B cell (primary cell): ENCODE data around the gene ZNF681. TPM values are rescaled to one million over a fixed set of nuclear protein-coding genes. Genes with fewer than 3 reads are reported as not detected.

ENCODE experiments used
- ATAC-seq: fragments of 200-7000 bp; cut with Tn5 transposase; one replicate; pipeline ENCODE4 v1.10.0; 2021; ENCODE audit warnings: low read depth, mild to moderate bottlenecking, moderate number of reproducible peaks, moderate library complexity
- CTCF ChIA-PET: fragments of 350-600 bp; sonication (Branson Sonifier 250); formaldehyde crosslinking; loops from one replicate; lab custom pipeline; 2021; ENCODE audit warnings: antibody characterized with exemption, inconsistent platforms; lab: Charles Lee
- POLR2A ChIA-PET: fragments of 350-600 bp; sonication (Branson Sonifier 250); formaldehyde crosslinking; loops from one replicate; lab custom pipeline; 2021; ENCODE audit warnings: antibody characterized with exemption; lab: Charles Lee
- DNase-seq: peaks from one replicate; pipeline ENCODE4 v3.0.0; 2013
- H2AFZ ChIP-seq: 2 replicates; pipeline ENCODE4 v1.6.1; 2012; ENCODE audit warnings: mild to moderate bottlenecking, low read depth, low read length; ENCODE audit not compliant: insufficient read depth, poor library complexity, severe bottlenecking
- H3K27ac ChIP-seq, 2 donors: 1 replicate in 1 of 2; 2 replicates in 1 of 2; pipeline ENCODE4 v1.5.1; 2012 to 2013; ENCODE audit warnings: low read length in 2 of 2, mild to moderate bottlenecking in 2 of 2, moderate library complexity in 1 of 2
- H3K27me3 ChIP-seq, 4 experiments: fragments of 200-600 bp in 1 of 4; sonication (generic) in 1 of 4; replicated peaks in 1 of 4; 1 replicate in 2 of 4; 2 replicates in 2 of 4; pipeline versions ENCODE4 v1.6.1 to v1.7.0; 2013 to 2016; ENCODE audit warnings: low read length in 3 of 4, mild to moderate bottlenecking in 2 of 4, mixed read lengths in 1 of 4, moderate library complexity in 1 of 4; ENCODE audit not compliant: insufficient read depth in 4 of 4, control insufficient read depth in 3 of 4; ENCODE audit errors: control extremely low read depth in 1 of 4
- H3K36me3 ChIP-seq, 2 experiments: replicated peaks in 1 of 2; 1 replicate in 1 of 2; 2 replicates in 1 of 2; pipeline versions ENCODE4 v1.6.1 to v1.7.1; 2013; ENCODE audit warnings: low read length in 1 of 2; ENCODE audit not compliant: insufficient read depth in 2 of 2, control insufficient read depth in 1 of 2; ENCODE audit errors: control extremely low read depth in 1 of 2, extremely low read depth in 1 of 2
- H3K4me1 ChIP-seq, 2 donors: fragments of 200-600 bp in 1 of 2; sonication (generic) in 1 of 2; 1 replicate in 1 of 2; 2 replicates in 1 of 2; pipeline versions ENCODE4 v1.5.1 to v1.6.1; 2013 to 2017; ENCODE audit warnings: low read length in 2 of 2; ENCODE audit not compliant: control insufficient read depth in 2 of 2, insufficient read depth in 2 of 2
- H3K4me2 ChIP-seq: replicated peaks from 2 replicates; pipeline ENCODE3; 2012; ENCODE audit warnings: mild to moderate bottlenecking, low read depth, low read length; ENCODE audit not compliant: poor library complexity, severe bottlenecking
- H3K4me3 ChIP-seq, 5 experiments: fragments of 200-600 bp in 1 of 5; sonication (generic) in 1 of 5; 1 replicate in 3 of 5; 2 replicates in 2 of 5; pipeline versions ENCODE4 v1.5.1 to v1.7.0; 2011 to 2016; ENCODE audit warnings: low read length in 4 of 5, mild to moderate bottlenecking in 4 of 5, low read depth in 2 of 5, control low read depth in 1 of 5, moderate library complexity in 1 of 5; ENCODE audit not compliant: insufficient read depth in 1 of 5; ENCODE audit errors: control extremely low read depth in 1 of 5, extremely low read depth in 1 of 5
- H3K79me2 ChIP-seq: fragments of 200-600 bp; sonication (generic); one replicate; pipeline ENCODE4 v1.6.0; 2016; ENCODE audit warnings: low read length; ENCODE audit not compliant: control insufficient read depth, insufficient read depth
- H3K9ac ChIP-seq: fragments of 200-600 bp; sonication (generic); 2 replicates; pipeline ENCODE4 v1.6.1; 2017; ENCODE audit warnings: mild to moderate bottlenecking, low read length, moderate library complexity
- H3K9me3 ChIP-seq, 3 donors: one replicate each; pipeline versions ENCODE4 v1.6.1 to v1.7.1; 2013; ENCODE audit warnings: low read length in 2 of 3; ENCODE audit not compliant: control insufficient read depth in 2 of 3, insufficient read depth in 1 of 3; ENCODE audit errors: control extremely low read depth in 1 of 3
- H4K20me1 ChIP-seq: 2 replicates; pipeline ENCODE4 v1.6.0; 2012; ENCODE audit warnings: mild to moderate bottlenecking, low read length; ENCODE audit not compliant: insufficient read depth, control insufficient read depth, poor library complexity, severe bottlenecking
- H3K27ac Mint-ChIP-seq: one replicate; pipeline ENCODE4 v1.8.0; 2021; ENCODE audit warnings: mixed read lengths
- H3K27me3 Mint-ChIP-seq: one replicate; pipeline ENCODE4 v1.8.0; 2021; ENCODE audit warnings: mixed read lengths
- H3K4me1 Mint-ChIP-seq: one replicate; pipeline ENCODE4 v1.8.0; 2021; ENCODE audit warnings: mixed read lengths
- H3K4me3 Mint-ChIP-seq: one replicate; pipeline ENCODE4 v1.8.0; 2021; ENCODE audit warnings: mixed read lengths
- H3K9me3 Mint-ChIP-seq: one replicate; pipeline ENCODE4 v1.8.0; 2022; ENCODE audit warnings: mixed read lengths; ENCODE audit not compliant: insufficient read depth
- CTCF ChIP-seq: fragments of 200-600 bp; IDR thresholded peaks from one replicate; pipeline ENCODE4 v1.8.0; 2022; ENCODE audit warnings: antibody characterized with exemption, mild to moderate bottlenecking
- EZH2 ChIP-seq: IDR thresholded peaks from 2 replicates; pipeline ENCODE4 v1.6.1; 2012; ENCODE audit warnings: borderline replicate concordance, low read depth, mild to moderate bottlenecking, moderate library complexity, low read length; ENCODE audit not compliant: insufficient read depth, poor library complexity, severe bottlenecking
- WGBS: methylation state at CpG from one replicate; pipeline ENCODE4 v1.1.5; 2013; ENCODE audit warnings: missing lambda C conversion rate; ENCODE audit not compliant: insufficient coverage; 5-methylcytosine and 5-hydroxymethylcytosine counted together
- intact Hi-C: fragments of 100-400 bp; cut with micrococcal nuclease; formaldehyde crosslinking; loops from one replicate; pipeline ENCODE4 v1.10.0; 2022
- polyA plus RNA-seq: library from polyadenylated mRNA; depleted of rRNA; stranded (reverse); fragments of >200 nt; gene quantifications from 2 replicates; pipeline ENCODE4 v1.2.3, GENCODE V29; 2012
- total RNA-seq, 2 donors: library from RNA; stranded (reverse); fragments of 120-200 nt in 1 of 2; gene quantifications; 1 replicate in 1 of 2; 2 replicates in 1 of 2; pipeline versions ENCODE4 v1.2.3 to v1.2.4, GENCODE V29; 2013 to 2022

ZNF681 gene
- total and polyA plus RNA-seq, 2 donors (not counting 1 experiment from before 2014, with no cell fraction given): 1.1 to 8.5 TPM

GRCh38 chr19:23792784-23793183 is 34.1 kb upstream of the ZNF681 start:
- Histone ChIP-seq H3K4me3 (no peak overlapping the region), H2AFZ (no peak overlapping the region), H3K9ac (no peak overlapping the region), H3K9me3 (peaks cover 0 to 14% (median 2%) of the 10 kb centered on the region in 3 donors), H3K4me1 (no peaks in the 10 kb centered on the region), H3K4me2 (no peak overlapping the region), H3K36me3 (no peaks in the 10 kb centered on the region), H3K27ac (no peak overlapping the region), H4K20me1 (no peaks in the 10 kb centered on the region), H3K79me2 (peaks cover 5% of the 10 kb centered on the region), H3K27me3 (no peaks in the 10 kb centered on the region)
- ATAC-seq (no peak), DNase-seq (no peak)
- Mint-ChIP-seq H3K4me3 (no peak overlapping the region), H3K9me3 (peaks cover 6% of the 10 kb centered on the region), H3K27me3 (no peaks in the 10 kb centered on the region), H3K4me1 (peaks cover 8% of the 10 kb centered on the region), H3K27ac (no peak overlapping the region)
- intact Hi-C loops: no loop called here
- POLR2A ChIA-PET: no interaction called here
- CTCF ChIA-PET: no interaction called here
- TF ChIP-seq EZH2: no peak
- TF ChIP-seq CTCF: no peak
- WGBS: 95% methylated on average over 4 of the region's 5 CpGs

- Histone ChIP-seq H3K27ac (no peak overlapping the region), H3K9me3 (peaks cover 0 to 8% (median 2%) of the 10 kb centered on the region in 3 donors), H3K4me3 (no peak overlapping the region), H3K36me3 (no peaks in the 10 kb centered on the region), H3K9ac (no peak overlapping the region), H3K79me2 (no peaks in the 10 kb centered on the region), H3K4me2 (no peak overlapping the region), H2AFZ (no peak overlapping the region), H3K4me1 (no peaks in the 10 kb centered on the region), H3K27me3 (no peaks in the 10 kb centered on the region), H4K20me1 (no peaks in the 10 kb centered on the region)
- CTCF ChIA-PET: no interaction called here
- H3K4me1 Mint-ChIP-seq: peaks cover 8% of the 10 kb centered on the region
- TF ChIP-seq CTCF (no peak), EZH2 (no peak)
- H3K27me3 Mint-ChIP-seq: no peaks in the 10 kb centered on the region
- 83% methylated on average over 14 of the region's 17 CpGs for WGBS
- intact Hi-C loops: no loop called here
- ATAC-seq (no peak), DNase-seq (no peak)
- H3K27ac Mint-ChIP-seq: no peak overlapping the region
- peaks cover 3% of the 10 kb centered on the region for H3K9me3 Mint-ChIP-seq
- no peak overlapping the region for H3K4me3 Mint-ChIP-seq
- POLR2A ChIA-PET: no interaction called here
Observed at GRCh38 chr19:23790641-23791488, 32.2 kb upstream of the ZNF681 start.
